D721Med (cell line): ENCODE data around the gene USF2.

Experiments used
- DNase-seq: peaks from one replicate; pipeline ENCODE4 v3.0.0; 2011; ENCODE audit warnings: low spot score; ENCODE audit not compliant: insufficient read length
- FAIRE-seq: peaks from 2 replicates; lab custom pipeline; 2011; peaks lifted over from hg19 to GRCh38; lab: Jason Lieb, UNC
- CTCF ChIP-seq: IDR thresholded peaks from 2 replicates; pipeline ENCODE4 v1.5.1; 2012; ENCODE audit warnings: mild to moderate bottlenecking, control low read depth; ENCODE audit not compliant: insufficient read depth; ENCODE audit errors: missing control alignments

Gene USF2

GRCh38 chr19:35290381-35291127 is 21.8 kb downstream of the USF2 start:
- DNase-seq = no peak

GRCh38 chr19:35291259-35291658 is 22.5 kb downstream of the USF2 start:
- TF ChIP-seq CTCF = no peak
- FAIRE-seq = no peak
- no peak for DNase-seq

More at GRCh38 chr19:35290381-35291127, 21.8 kb downstream of the USF2 start:
- TF ChIP-seq CTCF = no peak
- no peak for FAIRE-seq

- TF ChIP-seq CTCF = no peak
- FAIRE-seq (no peak), DNase-seq (no peak)
Measured at GRCh38 chr19:35291916-35292315, 23.2 kb downstream of the USF2 start, which contains the start of gene MAG. TSS of gene MAG (plus strand) at chr19:35292161. CDS start at chr19:35295409, 3,248 bp downstream.

- no peak for DNase-seq
- no peak for FAIRE-seq
- TF ChIP-seq CTCF = no peak
Measured at GRCh38 chr19:35292421-35293362, 23.9 kb downstream of the USF2 start.

GRCh38 chr19:35293363-35293739 is 24.6 kb downstream of the USF2 start:
- DNase-seq (no peak), FAIRE-seq (no peak)
- TF ChIP-seq CTCF = no peak

- DNase-seq = no peak
- FAIRE-seq = no peak
- TF ChIP-seq CTCF = no peak
Measured at GRCh38 chr19:35293808-35294207, 25.0 kb downstream of the USF2 start.
